ENCODE measurements around the gene SIRPA.

The SIRPA gene

GRCh38 chr20:1888796-1889463 lies 6.3 kb upstream of the SIRPA start:
- no peak for DNase-seq (ENCODE audit: low spot score)

GRCh38 chr20:1890469-1891262 lies 4.5 kb upstream of the SIRPA start:
- no peak for DNase-seq (ENCODE audit: low spot score)

- DNase-seq (ENCODE audit: low spot score) = no peak
These were observed 3.7 kb upstream of the SIRPA start for GRCh38 chr20:1891263-1892118.

- no peak for DNase-seq (ENCODE audit: low spot score)
These were observed 3.2 kb upstream of the SIRPA start for GRCh38 chr20:1892119-1892385.

- DNase-seq (ENCODE audit: low spot score) = no peak
These were observed 1.3 kb upstream of the SIRPA start for GRCh38 chr20:1893721-1894470.

DNA sequence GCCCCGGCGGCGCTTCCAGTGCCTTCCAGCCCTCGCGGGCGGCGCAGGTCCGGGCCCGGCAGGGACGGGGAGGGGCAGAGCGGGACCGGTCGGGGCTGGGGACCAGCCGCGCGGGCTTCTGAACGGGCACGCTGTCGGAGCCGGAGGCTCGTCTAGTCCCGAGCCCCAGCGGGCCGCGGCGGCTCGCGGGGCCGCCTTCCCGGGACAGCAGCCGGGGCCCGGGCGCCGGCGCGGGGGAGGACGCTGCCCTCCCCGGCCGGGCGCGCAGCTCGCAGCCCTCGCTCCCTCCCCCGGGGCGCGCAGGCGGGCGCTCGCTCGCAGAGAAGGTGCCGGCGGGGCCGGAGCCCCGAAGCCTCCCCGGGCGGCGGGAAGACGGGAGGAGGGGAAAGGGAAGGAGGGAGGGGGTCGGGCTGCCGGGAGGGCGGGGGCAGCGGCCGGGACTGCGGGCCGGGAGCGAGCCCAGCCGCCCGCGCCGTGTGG lies 696 bp upstream of the SIRPA start:
- DNase-seq (ENCODE audit: low spot score) = no peak

- DNase-seq (ENCODE audit: low spot score) = no peak
These were observed 672 bp downstream of the SIRPA start for GRCh38 chr20:1895674-1896483.

DNA sequence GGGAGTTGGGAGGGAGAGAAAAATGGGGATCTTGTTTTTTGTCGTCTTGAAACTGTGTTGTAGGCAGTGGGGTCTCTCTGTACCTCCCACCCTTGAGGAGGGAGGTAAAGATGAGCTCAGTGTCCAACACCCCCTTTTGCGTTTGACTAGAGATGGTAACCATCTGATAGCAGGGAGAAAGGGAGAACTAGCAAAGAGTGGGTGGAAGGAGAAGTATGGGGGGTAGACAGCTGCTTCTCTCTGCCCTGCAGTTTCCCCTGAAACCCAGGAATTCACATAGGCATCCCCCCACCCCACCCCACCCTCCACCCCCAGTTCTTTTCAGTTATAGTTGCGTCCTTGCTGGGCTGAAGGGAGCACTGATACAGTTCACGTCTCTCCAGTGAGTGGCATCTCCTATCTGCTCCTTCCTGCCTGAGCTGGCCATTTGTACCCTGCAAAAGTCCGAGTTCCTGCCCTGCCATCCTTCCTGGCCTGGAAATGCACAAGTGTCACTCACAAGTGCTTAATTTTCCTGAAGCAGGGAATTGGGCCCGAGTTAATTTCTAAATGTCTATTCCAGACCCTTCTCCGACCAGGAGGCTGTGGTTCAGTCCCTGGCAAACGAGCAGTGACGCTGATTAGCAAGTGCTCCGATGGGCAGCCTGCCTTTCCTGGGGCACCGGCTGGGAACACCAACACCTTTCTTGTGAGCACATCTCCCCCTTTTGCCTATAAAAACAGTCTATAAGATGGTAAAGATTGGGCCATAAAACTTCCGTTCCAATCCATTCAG lies 1.5 kb downstream of the SIRPA start:
- no peak for DNase-seq (ENCODE audit: low spot score)

GRCh38 chr20:1897541-1897940 lies 2.3 kb downstream of the SIRPA start:
- DNase-seq (ENCODE audit: low spot score) = no peak

GRCh38 chr20:1897965-1898464 lies 2.8 kb downstream of the SIRPA start:
- no peak for DNase-seq (ENCODE audit: low spot score)

DNA sequence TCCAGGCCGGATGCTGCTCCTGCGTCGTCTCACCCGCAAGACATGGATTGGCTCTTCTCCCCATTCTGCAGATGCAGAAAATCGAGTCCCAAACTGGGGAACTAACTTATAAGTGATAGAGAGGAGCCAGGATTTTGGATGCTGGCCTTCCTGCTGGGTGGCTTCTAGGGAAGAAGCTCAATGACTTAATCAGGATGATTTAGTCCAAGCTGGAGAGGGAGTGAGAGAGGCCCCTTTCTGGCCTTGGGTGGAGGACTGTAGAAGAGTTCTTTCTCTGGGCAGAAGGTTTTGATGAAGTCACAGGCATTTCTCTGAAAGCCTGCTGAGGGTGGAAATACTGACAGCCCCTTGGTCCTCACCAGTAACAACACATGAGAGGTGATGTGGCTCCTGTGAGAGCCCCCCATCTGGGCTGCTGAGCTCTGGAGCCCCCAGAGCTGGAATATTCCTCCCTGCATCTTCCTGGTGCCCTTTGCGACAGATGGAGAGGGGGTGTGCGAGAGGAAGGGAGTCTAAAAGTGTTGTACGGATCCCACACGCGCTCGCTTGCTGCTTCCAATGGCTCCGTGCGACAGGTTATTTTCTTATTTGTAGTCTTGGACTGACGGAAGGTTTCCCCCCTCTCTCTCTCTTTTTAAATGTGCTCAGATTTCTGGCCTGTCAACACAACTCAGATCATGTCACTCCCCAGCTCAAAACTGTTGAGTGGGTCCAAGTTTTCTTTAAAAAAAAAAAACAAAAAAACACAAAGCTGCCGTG lies 3.5 kb downstream of the SIRPA start:
- DNase-seq (ENCODE audit: low spot score) = no peak

DNA sequence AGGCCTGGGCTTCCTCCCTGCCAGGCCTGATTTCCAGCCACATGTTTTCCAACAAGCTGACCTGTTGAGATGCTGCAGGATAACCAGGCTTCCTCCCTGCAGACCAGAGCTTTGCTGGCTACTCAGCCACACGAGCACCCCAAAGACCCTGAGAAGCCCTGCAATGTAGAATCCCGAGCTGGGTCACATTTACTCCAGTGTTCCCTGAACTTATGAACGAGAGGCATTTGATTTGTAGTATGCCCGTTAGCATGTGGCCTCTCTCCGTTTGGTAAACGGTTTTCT lies 4.0 kb downstream of the SIRPA start:
- no peak for DNase-seq (ENCODE audit: low spot score)

- DNase-seq (ENCODE audit: low spot score) = no peak
These were observed 5.2 kb downstream of the SIRPA start for GRCh38 chr20:1900321-1900801.

GRCh38 chr20:1901704-1902103 lies 6.5 kb downstream of the SIRPA start:
- no peak for DNase-seq (ENCODE audit: low spot score)

DNA sequence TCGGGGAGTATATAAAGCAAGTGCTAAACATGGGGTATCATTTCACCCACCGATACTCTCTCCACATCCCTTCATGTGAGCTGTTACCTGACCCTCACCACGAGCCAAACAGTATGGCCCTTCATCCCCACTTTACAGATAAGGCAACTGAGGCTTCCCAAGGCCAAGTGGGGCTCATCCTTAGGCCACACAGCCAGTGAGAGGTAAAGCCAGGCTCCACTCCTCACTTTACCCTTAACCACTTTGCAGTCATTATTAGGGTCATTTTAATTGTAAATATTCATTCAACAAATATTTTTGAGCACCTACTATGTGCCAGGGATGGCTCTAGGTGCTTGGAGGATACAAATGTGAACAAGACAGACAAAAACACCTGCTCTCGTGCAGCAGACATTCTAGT lies 7.0 kb downstream of the SIRPA start:
- DNase-seq (ENCODE audit: low spot score) = no peak

DNA sequence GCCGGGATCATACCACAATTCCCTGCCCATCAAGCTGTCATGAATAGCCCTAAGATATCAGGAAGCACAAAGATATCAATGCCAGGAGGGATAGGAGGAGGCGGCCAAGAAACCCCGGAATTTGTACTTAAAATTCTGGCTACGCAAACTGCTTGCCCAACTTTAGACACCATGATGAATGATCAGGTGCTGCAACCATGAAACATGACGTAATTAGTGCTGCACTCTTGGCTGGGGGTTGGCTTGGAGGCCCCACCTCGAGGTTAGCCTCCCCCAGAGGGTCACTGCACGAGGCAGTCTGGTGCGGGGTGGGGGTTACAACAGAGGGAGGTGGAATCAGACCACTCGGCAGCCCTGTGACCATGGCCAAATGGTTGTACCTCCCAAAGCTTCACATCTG lies 8.9 kb downstream of the SIRPA start:
- DNase-seq (ENCODE audit: low spot score) = no peak

GRCh38 chr20:1905009-1905408 lies 9.8 kb downstream of the SIRPA start:
- no peak for DNase-seq (ENCODE audit: low spot score)

- no peak for DNase-seq (ENCODE audit: low spot score)
These were observed 10.5 kb downstream of the SIRPA start for GRCh38 chr20:1905693-1906092.

DNA sequence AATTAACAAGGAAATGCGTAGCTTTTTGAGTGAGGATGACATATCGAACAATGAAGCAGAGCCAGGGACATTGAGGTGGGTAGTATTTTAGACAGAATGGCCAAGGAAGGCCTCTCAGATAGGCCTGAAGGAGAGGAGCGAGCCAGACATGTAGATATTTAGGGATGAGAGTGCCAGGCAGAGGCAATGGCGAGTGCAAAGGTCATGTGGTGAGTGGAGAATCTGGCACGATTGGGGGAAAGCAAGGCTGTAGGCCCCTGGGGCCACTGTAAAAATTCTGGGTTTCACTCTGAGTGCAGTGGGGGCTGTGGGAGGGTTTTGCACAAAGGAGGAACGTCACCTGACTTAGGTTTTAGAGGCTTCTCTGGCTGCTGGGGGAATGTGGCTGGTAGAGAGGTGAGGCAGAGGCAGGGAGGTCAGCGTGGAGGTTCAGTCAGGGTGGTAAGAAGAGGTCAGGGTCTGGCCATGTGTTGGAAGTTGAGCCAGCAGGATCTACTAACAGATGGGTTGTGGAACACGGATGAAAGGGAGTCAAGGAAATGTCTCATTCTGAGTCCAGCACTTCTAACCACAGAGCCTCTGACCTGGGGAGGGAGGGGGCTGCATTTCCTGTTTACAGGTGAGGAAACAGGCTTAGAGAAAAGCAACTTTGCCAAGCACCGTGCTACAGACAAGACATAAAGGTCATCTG lies 11.3 kb downstream of the SIRPA start:
- no peak for DNase-seq (ENCODE audit: low spot score)

Measured in CD4-positive, alpha-beta T cell treated with Interleukin-6 at 100 ng/mL for 8 hours (primary cell).